GM21723 (cell line): ENCODE data around the gene GPC3.
"Not testable (repeated sequence)": the region's sequence is repeated elsewhere in the genome, so short reads cannot be mapped to it uniquely, and the experiment has no call there.

Experiments used
- ATAC-seq: cut with Tn5 transposase; IDR thresholded peaks from one replicate; pipeline ENCODE4 v1.9.1; 2021; ENCODE audit warnings: mild to moderate bottlenecking, moderate library complexity; ENCODE audit not compliant: unreplicated experiment

Gene GPC3

GRCh38 chrX:133655275-133656265 is 329.8 kb downstream of the GPC3 start:
- no peak for ATAC-seq

GRCh38 chrX:133654811-133655210 is 330.6 kb downstream of the GPC3 start:
- ATAC-seq, result no peak

GRCh38 chrX:133653358-133653757 is 332.0 kb downstream of the GPC3 start:
- no peak for ATAC-seq

- ATAC-seq, result no peak
These were observed 333.2 kb downstream of the GPC3 start for GRCh38 chrX:133652185-133652584.

GRCh38 chrX:133650239-133650638 is 335.2 kb downstream of the GPC3 start:
- ATAC-seq, result no peak

GRCh38 chrX:133649651-133650050 is 335.7 kb downstream of the GPC3 start:
- no peak for ATAC-seq

GRCh38 chrX:133648594-133648993 is 336.8 kb downstream of the GPC3 start:
- ATAC-seq, result no peak

- ATAC-seq, result no peak
These were observed 338.7 kb downstream of the GPC3 start for GRCh38 chrX:133646719-133647116.

GRCh38 chrX:133645977-133646718 is 339.2 kb downstream of the GPC3 start:
- no peak for ATAC-seq

GRCh38 chrX:133645256-133645655 is 340.1 kb downstream of the GPC3 start:
- ATAC-seq, result no peak

GRCh38 chrX:133640161-133641015 is 345.0 kb downstream of the GPC3 start:
- no peak for ATAC-seq

- no peak for ATAC-seq
These were observed 345.7 kb downstream of the GPC3 start for GRCh38 chrX:133639726-133640125.

GRCh38 chrX:133638285-133638684 is 347.1 kb downstream of the GPC3 start:
- ATAC-seq, result no peak

GRCh38 chrX:133637765-133638164 is 347.6 kb downstream of the GPC3 start:
- ATAC-seq, result no peak

GRCh38 chrX:133636009-133636408 is 349.4 kb downstream of the GPC3 start:
- no peak for ATAC-seq

- no peak for ATAC-seq
These were observed 351.0 kb downstream of the GPC3 start for GRCh38 chrX:133634416-133634815.

- no peak for ATAC-seq
These were observed 351.4 kb downstream of the GPC3 start for GRCh38 chrX:133633950-133634349.

GRCh38 chrX:133633162-133633561 is 352.2 kb downstream of the GPC3 start:
- no peak for ATAC-seq

GRCh38 chrX:133630362-133630761 is 355.0 kb downstream of the GPC3 start:
- ATAC-seq, result no peak

- no peak for ATAC-seq
These were observed 357.7 kb downstream of the GPC3 start for GRCh38 chrX:133627673-133628072.

- ATAC-seq, result not testable (repeated sequence)
These were observed 364.0 kb downstream of the GPC3 start for GRCh38 chrX:133621384-133621783.
